ENCODE measurements around the gene NHLRC3. TPM values are rescaled to one million over a fixed set of nuclear protein-coding genes. Genes with fewer than 3 reads are reported as not detected.
"Not testable (repeated sequence)": the region's sequence is repeated elsewhere in the genome, so short reads cannot be mapped to it uniquely, and the experiment has no call there.

The NHLRC3 gene, protein sequence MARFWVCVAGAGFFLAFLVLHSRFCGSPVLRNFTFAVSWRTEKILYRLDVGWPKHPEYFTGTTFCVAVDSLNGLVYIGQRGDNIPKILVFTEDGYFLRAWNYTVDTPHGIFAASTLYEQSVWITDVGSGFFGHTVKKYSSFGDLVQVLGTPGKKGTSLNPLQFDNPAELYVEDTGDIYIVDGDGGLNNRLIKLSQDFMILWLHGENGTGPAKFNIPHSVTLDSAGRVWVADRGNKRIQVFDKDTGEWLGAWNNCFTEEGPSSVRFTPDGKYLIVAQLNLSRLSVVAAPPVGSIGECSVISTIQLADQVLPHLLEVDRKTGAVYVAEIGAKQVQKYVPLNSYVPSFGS
- total RNA-seq (10 to 100 TPM; 26.5 to 27.3 TPM), polyA plus RNA-seq (1 to 10 TPM; 4.6 to 6.4 TPM)

DNA sequence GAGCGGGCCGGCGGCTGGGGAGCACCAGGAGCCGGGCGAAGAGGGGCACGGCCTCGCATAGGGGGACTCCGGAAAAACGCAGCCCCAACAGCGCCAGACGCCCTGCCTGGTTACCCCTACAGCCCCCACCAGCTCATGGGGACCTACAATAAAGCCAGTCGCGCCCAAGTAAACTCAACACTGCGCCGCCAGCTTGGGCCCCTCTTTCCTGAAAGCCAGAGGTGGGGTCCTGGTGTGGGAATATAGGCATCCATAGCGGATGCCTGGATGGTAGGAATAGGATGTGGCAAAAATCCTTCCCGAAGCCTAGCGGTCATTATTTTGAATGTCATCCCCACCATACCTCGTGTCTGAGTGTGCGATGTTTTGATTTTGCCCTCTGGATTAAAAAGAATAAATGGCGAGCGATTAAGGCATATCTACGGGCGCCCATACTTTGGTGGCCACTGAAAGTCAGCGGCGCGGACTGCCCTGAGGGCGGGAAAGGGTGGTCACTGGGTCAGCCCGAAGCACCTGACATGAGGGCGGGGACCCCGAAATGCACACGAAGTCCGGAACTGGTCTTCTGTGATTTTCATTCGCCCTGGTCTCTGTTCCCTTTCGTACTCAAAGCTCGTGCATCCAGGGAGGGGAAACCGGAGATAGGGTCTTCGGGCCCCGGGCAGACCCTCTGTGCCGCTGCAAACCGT is at the start of gene NHLRC3, which contains the start of gene PROSER1:
TSS of gene NHLRC3 (plus strand) at position 577 of the 689 bp plus-strand sequence. CDS start 184 bp downstream, outside the sequence.
TSS of gene PROSER1 (minus strand) at position 210 of the 689 bp plus-strand sequence. CDS start 847 bp downstream, outside the sequence.
- CTCF ChIA-PET (ENCODE audit: partially characterized antibody) = interaction anchor here (0.7 to 2.5 kb wide), 6 partner anchors 9 to 590 kb away, joined by 3 to 8 read pairs (median 3); no protein-coding TSS in a partner anchor
- Histone ChIP-seq H3K36me3 (ENCODE audit: insufficient read depth, low read length) (no peaks in the 10 kb centered on the region), H3K9me3 (ENCODE audit: control insufficient read depth in 1 of 2, low read length in 2 of 2) (no peaks in the 10 kb centered on the region), H3K27me3 (ENCODE audit: insufficient read depth, low read length) (no peaks in the 10 kb centered on the region), H3K27ac (ENCODE audit: low read depth, low read length) (peak within 1 kb of the TSS; percentile 73), H3K4me3 (ENCODE audit: low read length in 2 of 2) (peak within 1 kb of the TSS; percentile 72 to 99), H3K4me1 (ENCODE audit: insufficient read depth, low read length) (peaks cover 62% of the 10 kb centered on the region)
- no peaks in the 10 kb centered on the region for H3K9me3 Mint-ChIP-seq
- peak within 1 kb of the TSS; percentile 90 to 99 (median 95) for H3K27ac Mint-ChIP-seq
- H3K36me3 Mint-ChIP-seq = peaks cover 0 to 32% of the 10 kb centered on the region in 2 donors
- POLR2A ChIA-PET (ENCODE audit: partially characterized antibody) = interaction anchor here (0.8 to 3.0 kb wide), 11 partner anchors 10 to 1981 kb away, joined by 3 to 17 read pairs (median 4); partner anchors contain the start of genes COG6, ELF1, SLC25A15 and UFM1
- peaks cover 35 to 72% (median 58%) of the 10 kb centered on the region in 4 donors for H3K4me1 Mint-ChIP-seq
- H3K27me3 Mint-ChIP-seq = no peaks in the 10 kb centered on the region
- DNase-seq = peak; percentile 84 to 88 (median 85)
- intact Hi-C loops (cut with micrococcal nuclease) = loop anchor here (1.0 to 10.0 kb wide), 4 partner anchors 617 to 1979 kb away; partner anchors contain the start of genes COG6, MRPS31, SUPT20H and UFM1
- peak within 1 kb of the TSS; percentile 88 to 100 (median 95) for H3K4me3 Mint-ChIP-seq

DNA sequence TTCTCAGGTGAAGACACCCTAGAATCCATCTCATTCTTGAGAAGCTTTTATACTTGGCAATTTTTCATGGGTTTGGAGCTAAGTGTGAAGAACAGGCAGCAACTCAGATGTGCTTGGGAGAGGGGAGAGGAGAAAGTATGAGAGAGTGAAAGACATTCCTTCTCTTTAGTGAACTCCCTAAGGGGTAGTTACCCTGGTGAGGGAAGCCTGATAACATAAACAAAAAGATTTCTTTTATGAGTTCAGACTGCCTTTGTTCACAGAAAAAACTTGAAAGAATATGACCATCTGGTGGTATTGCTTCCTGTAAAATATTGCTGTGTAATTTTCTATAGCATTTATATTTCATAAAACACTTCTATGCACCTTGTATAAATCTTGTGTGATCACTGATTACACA is 47.6 kb upstream of the NHLRC3 start, which contains the start of gene STOML3:
TSS of gene STOML3 (minus strand) at position 139 of the 400 bp plus-strand sequence. CDS start at position 29, 110 bp downstream.
- POLR2A ChIA-PET (ENCODE audit: partially characterized antibody) = no interaction called here

DNA sequence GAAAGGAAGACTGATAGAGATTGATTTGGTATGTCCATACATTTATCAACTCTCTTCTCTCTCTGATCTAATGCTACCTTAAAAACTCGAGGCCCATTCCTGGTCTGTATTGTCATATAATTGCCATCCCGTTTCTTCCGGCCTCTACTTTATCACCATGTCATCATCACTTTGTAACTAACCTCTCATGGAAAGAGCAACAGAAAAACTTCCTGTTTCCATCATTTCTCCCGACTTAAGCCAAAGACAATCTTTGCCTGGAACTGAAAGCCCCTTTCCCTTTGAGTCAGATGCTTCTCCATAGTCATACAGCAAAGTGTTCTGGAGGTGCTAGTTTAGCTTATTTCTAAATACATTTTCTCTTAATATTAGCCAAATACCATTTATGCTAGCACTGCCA is 44.9 kb upstream of the NHLRC3 start:
- H3K9me3 Mint-ChIP-seq = no peaks in the 10 kb centered on the region
- CTCF ChIA-PET (ENCODE audit: partially characterized antibody) = no interaction called here
- POLR2A ChIA-PET (ENCODE audit: partially characterized antibody) = no interaction called here

More for the DNA sequence above, 47.6 kb upstream of the NHLRC3 start, which contains the start of gene STOML3:
- peaks cover 0 to 4% of the 10 kb centered on the region in 2 donors for H3K27me3 Mint-ChIP-seq
- no peak within 1 kb of the TSS for H3K4me3 Mint-ChIP-seq
- CTCF ChIA-PET (ENCODE audit: partially characterized antibody) = interaction anchor here (0.7 kb wide), 1 partner anchor 9 kb away, joined by 4 read pairs; no protein-coding TSS in a partner anchor
- Histone ChIP-seq H3K27ac (ENCODE audit: low read depth, low read length) (no peak within 1 kb of the TSS), H3K4me3 (ENCODE audit: low read length in 2 of 2) (no peak within 1 kb of the TSS), H3K27me3 (ENCODE audit: insufficient read depth, low read length) (no peaks in the 10 kb centered on the region), H3K4me1 (ENCODE audit: insufficient read depth, low read length) (no peaks in the 10 kb centered on the region), H3K36me3 (ENCODE audit: insufficient read depth, low read length) (no peaks in the 10 kb centered on the region), H3K9me3 (ENCODE audit: control insufficient read depth in 1 of 2, low read length in 2 of 2) (no peaks in the 10 kb centered on the region)
- DNase-seq = no peak
- no peaks in the 10 kb centered on the region for H3K9me3 Mint-ChIP-seq
- no peaks in the 10 kb centered on the region for H3K36me3 Mint-ChIP-seq
- H3K27ac Mint-ChIP-seq = peak within 1 kb of the TSS in 1 of 7 donors; percentile 1
- intact Hi-C loops (cut with micrococcal nuclease) = no loop called here
- no peaks in the 10 kb centered on the region for H3K4me1 Mint-ChIP-seq

DNA sequence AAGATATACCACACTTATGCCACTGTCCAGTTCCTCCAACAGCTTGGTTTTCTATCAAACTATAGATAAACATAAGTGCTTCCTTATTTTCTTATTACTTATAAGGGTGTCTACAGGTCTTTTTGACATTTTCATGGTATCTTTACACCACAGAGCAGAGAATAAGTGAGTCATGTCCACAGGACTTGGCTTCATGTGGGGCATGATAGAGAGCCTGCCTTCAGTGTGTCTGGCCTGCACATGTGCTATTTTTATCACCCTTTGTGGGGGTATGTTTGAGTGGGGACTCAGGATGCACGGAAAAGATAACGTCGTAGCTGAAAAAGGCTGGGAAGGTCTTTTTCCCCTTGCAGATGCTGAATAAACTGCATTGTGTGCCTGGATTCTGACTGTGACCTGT is 39.5 kb upstream of the NHLRC3 start:
- ChIA-PET POLR2A (ENCODE audit: partially characterized antibody) (no interaction called here), CTCF (ENCODE audit: partially characterized antibody) (no interaction called here)
- Histone ChIP-seq H3K9me3 (ENCODE audit: control insufficient read depth in 1 of 2, low read length in 2 of 2) (no peaks in the 10 kb centered on the region), H3K27me3 (ENCODE audit: insufficient read depth, low read length) (no peaks in the 10 kb centered on the region), H3K36me3 (ENCODE audit: insufficient read depth, low read length) (no peaks in the 10 kb centered on the region), H3K4me3 (ENCODE audit: low read length in 2 of 2) (no peak overlapping the region), H3K27ac (ENCODE audit: low read depth, low read length) (no peak overlapping the region), H3K4me1 (ENCODE audit: insufficient read depth, low read length) (no peaks in the 10 kb centered on the region)
- DNase-seq = no peak
- Mint-ChIP-seq H3K4me1 (no peaks in the 10 kb centered on the region), H3K36me3 (no peaks in the 10 kb centered on the region), H3K27me3 (no peaks in the 10 kb centered on the region), H3K27ac (no peak overlapping the region), H3K4me3 (no peak overlapping the region), H3K9me3 (no peaks in the 10 kb centered on the region)
- intact Hi-C loops (cut with micrococcal nuclease) = no loop called here

More for the DNA sequence above, 44.9 kb upstream of the NHLRC3 start:
- no peaks in the 10 kb centered on the region for H3K4me1 Mint-ChIP-seq
- Histone ChIP-seq H3K4me1 (ENCODE audit: insufficient read depth, low read length) (no peaks in the 10 kb centered on the region), H3K36me3 (ENCODE audit: insufficient read depth, low read length) (no peaks in the 10 kb centered on the region), H3K9me3 (ENCODE audit: control insufficient read depth in 1 of 2, low read length in 2 of 2) (no peaks in the 10 kb centered on the region), H3K27me3 (ENCODE audit: insufficient read depth, low read length) (no peaks in the 10 kb centered on the region), H3K27ac (ENCODE audit: low read depth, low read length) (no peak overlapping the region), H3K4me3 (ENCODE audit: low read length in 2 of 2) (no peak overlapping the region)
- H3K27ac Mint-ChIP-seq = no peak overlapping the region
- intact Hi-C loops (cut with micrococcal nuclease) = no loop called here
- no peak for DNase-seq
- H3K4me3 Mint-ChIP-seq = no peak overlapping the region
- H3K36me3 Mint-ChIP-seq = no peaks in the 10 kb centered on the region
- H3K27me3 Mint-ChIP-seq = peaks cover 0 to 4% of the 10 kb centered on the region in 2 donors

DNA sequence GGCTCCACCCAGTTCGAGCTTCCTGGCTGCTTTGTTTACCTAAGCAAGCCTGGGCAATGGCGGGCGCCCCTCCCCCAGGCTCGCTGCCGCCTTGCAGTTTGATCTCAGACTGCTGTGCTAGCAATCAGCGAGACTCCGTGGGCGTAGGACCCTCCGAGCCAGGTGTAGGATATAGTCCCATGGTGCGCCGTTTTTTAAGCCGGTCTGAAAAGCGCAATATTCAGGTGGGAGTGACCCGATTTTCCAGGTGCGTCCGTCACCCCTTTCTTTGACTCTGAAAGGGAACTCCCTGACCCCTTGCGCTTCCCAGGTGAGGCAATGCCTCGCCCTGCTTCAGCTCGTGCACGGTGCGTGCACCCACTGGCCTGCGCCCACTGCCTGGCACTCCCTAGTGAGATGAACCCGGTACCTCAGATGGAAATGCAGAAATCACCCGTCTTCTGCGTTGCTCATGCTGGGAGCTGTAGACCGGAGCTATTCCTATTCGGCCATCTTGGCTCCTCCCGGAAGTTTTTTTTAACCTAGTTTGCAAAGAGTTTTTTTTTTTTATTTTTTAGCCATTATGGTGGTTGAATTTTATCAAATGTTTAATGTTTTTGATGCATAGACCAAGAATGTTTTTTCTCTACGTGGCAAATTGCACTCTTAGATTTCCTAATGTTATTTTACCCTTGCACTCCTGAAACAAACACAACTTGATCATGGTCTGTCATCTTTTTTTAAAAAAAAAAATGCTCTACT is 31.7 kb upstream of the NHLRC3 start:
- H3K4me3 Mint-ChIP-seq; H3K36me3 ChIP-seq (ENCODE audit: insufficient read depth, low read length); H3K4me1 Mint-ChIP-seq; H3K27me3 Mint-ChIP-seq; H3K9me3 ChIP-seq (ENCODE audit: control insufficient read depth in 1 of 2, low read length in 2 of 2); CTCF ChIA-PET (ENCODE audit: partially characterized antibody); H3K27ac Mint-ChIP-seq; H3K27me3 ChIP-seq (ENCODE audit: insufficient read depth, low read length); POLR2A ChIA-PET (ENCODE audit: partially characterized antibody); DNase-seq; intact Hi-C loops (cut with micrococcal nuclease); H3K4me1 ChIP-seq (ENCODE audit: insufficient read depth, low read length); H3K9me3 Mint-ChIP-seq; H3K4me3 ChIP-seq (ENCODE audit: low read length in 2 of 2); H3K27ac ChIP-seq (ENCODE audit: low read depth, low read length): not testable (repeated sequence)
- H3K36me3 Mint-ChIP-seq = peaks cover 27 to 29% of the 10 kb centered on the region in 2 donors

DNA sequence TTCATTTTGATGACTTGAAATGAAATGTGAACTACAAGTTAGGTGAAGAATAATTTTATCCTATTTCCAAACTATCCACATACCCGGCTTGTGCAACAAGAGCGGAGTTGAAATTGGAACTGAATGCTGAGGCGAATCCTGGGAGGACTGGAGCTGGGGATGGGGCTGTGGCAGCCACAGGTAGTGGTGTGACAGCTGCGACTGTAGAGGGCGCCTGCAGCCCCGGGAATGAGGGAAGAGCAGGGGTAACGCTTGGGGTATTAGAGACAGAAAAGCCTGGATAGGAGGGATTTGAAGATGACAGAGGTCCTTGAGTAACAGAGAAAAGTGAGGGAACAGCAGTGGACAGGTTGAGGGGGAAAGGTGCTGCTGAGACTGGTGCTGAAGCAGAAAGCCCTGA is 25.6 kb upstream of the NHLRC3 start:
- Mint-ChIP-seq H3K27ac (no peak overlapping the region), H3K36me3 (peaks cover 63 to 77% of the 10 kb centered on the region in 2 donors), H3K4me3 (no peak overlapping the region), H3K4me1 (peaks cover 0 to 6% (median 2%) of the 10 kb centered on the region in 4 donors), H3K9me3 (peaks cover 0 to 2% (median 0%) of the 10 kb centered on the region in 8 donors), H3K27me3 (no peaks in the 10 kb centered on the region)
- Histone ChIP-seq H3K4me1 (ENCODE audit: insufficient read depth, low read length) (no peaks in the 10 kb centered on the region), H3K9me3 (ENCODE audit: control insufficient read depth in 1 of 2, low read length in 2 of 2) (no peaks in the 10 kb centered on the region), H3K27ac (ENCODE audit: low read depth, low read length) (no peak overlapping the region), H3K4me3 (ENCODE audit: low read length in 2 of 2) (no peak overlapping the region), H3K27me3 (ENCODE audit: insufficient read depth, low read length) (no peaks in the 10 kb centered on the region), H3K36me3 (ENCODE audit: insufficient read depth, low read length) (peaks cover 53% of the 10 kb centered on the region)
- CTCF ChIA-PET (ENCODE audit: partially characterized antibody) = no interaction called here
- intact Hi-C loops (cut with micrococcal nuclease) = no loop called here
- DNase-seq = no peak
- POLR2A ChIA-PET (ENCODE audit: partially characterized antibody) = no interaction called here

Data from CD4-positive, alpha-beta memory T cell (primary cell).